ENCODE measurements around the gene GXYLT1.

GRCh38 chr12:42130672-42131402 lies 13.8 kb downstream of the GXYLT1 start:
- no peak for TF ChIP-seq CTCF (IDR thresholded peaks at IDR 0.05)
- no peak for TF ChIP-seq POLR2A (IDR thresholded peaks at IDR 0.05)
